Keratinocyte (primary cell): ENCODE measurements around the gene FCHO2. TPM values are rescaled to one million over a fixed set of nuclear protein-coding genes. Genes with fewer than 3 reads are reported as not detected.
"Not testable (repeated sequence)": the region's sequence is repeated elsewhere in the genome, so short reads cannot be mapped to it uniquely, and the experiment has no call there.

ENCODE experiments used
- DNase-seq: peaks from one replicate; pipeline ENCODE4 v3.0.0-alpha.2; 2011; ENCODE audit warnings: low read depth, missing footprints, low spot score
- FAIRE-seq: peaks from 2 replicates; lab custom pipeline; 2011; peaks lifted over from hg19 to GRCh38; lab: Jason Lieb, UNC
- H2AFZ ChIP-seq: 2 replicates; pipeline ENCODE4 v1.6.0; 2012; ENCODE audit warnings: low read length, control low read depth, inconsistent platforms; ENCODE audit not compliant: control insufficient read depth
- H3K27ac ChIP-seq: 2 replicates; pipeline ENCODE4 v1.5.1; 2011; ENCODE audit warnings: low read length; ENCODE audit not compliant: control insufficient read depth, insufficient read depth
- H3K27me3 ChIP-seq: 3 replicates; pipeline ENCODE4 v1.6.0; 2011; ENCODE audit warnings: low read length; ENCODE audit not compliant: control insufficient read depth, insufficient read depth; ENCODE audit errors: extremely low read depth
- H3K36me3 ChIP-seq, 2 experiments: 2 replicates in 1 of 2; 3 replicates in 1 of 2; pipeline ENCODE4 v1.5.1; 2011; ENCODE audit warnings: low read length in 2 of 2, mild to moderate bottlenecking in 1 of 2; ENCODE audit not compliant: control insufficient read depth in 2 of 2, insufficient read depth in 2 of 2; ENCODE audit errors: extremely low read depth in 1 of 2
- H3K4me1 ChIP-seq: 3 replicates; pipeline ENCODE4 v1.5.1; 2011; ENCODE audit warnings: low read length; ENCODE audit not compliant: control insufficient read depth, insufficient read depth; ENCODE audit errors: extremely low read depth
- H3K4me2 ChIP-seq: 3 replicates; pipeline ENCODE4 v1.6.0; 2011; ENCODE audit warnings: low read depth, low read length; ENCODE audit not compliant: control insufficient read depth, insufficient read depth; ENCODE audit errors: extremely low read depth
- H3K4me3 ChIP-seq, 3 experiments: fragments of 200-600 bp in 1 of 3; sonication (generic) in 1 of 3; 2 replicates in 2 of 3; 3 replicates in 1 of 3; pipeline ENCODE4 v1.5.1; 2011 to 2016; ENCODE audit warnings: low read length in 3 of 3, mild to moderate bottlenecking in 3 of 3, control low read depth in 2 of 3, inconsistent platforms in 1 of 3, low read depth in 1 of 3, mixed read lengths in 1 of 3, mixed run types in 1 of 3, moderate library complexity in 1 of 3; ENCODE audit not compliant: control insufficient read depth in 2 of 3, insufficient read depth in 2 of 3; ENCODE audit errors: extremely low read depth in 1 of 3
- H3K79me2 ChIP-seq: 2 replicates; pipeline ENCODE4 v1.6.0; 2012; ENCODE audit warnings: low read length; ENCODE audit not compliant: control insufficient read depth, insufficient read depth
- H3K9ac ChIP-seq: 3 replicates; pipeline ENCODE4 v1.6.0; 2011; ENCODE audit warnings: low read length; ENCODE audit not compliant: control insufficient read depth, insufficient read depth; ENCODE audit errors: extremely low read depth
- H3K9me1 ChIP-seq: 3 replicates; pipeline ENCODE4 v1.6.0; 2011; ENCODE audit warnings: low read length; ENCODE audit not compliant: control insufficient read depth, insufficient read depth; ENCODE audit errors: extremely low read depth
- H3K9me3 ChIP-seq: 2 replicates; pipeline ENCODE4 v1.5.1; 2012; ENCODE audit warnings: low read depth, low read length; ENCODE audit not compliant: control insufficient read depth
- H4K20me1 ChIP-seq: 3 replicates; pipeline ENCODE4 v1.6.0; 2011; ENCODE audit warnings: low read length; ENCODE audit not compliant: control insufficient read depth, insufficient read depth; ENCODE audit errors: extremely low read depth
- EZH2 ChIP-seq: IDR thresholded peaks from one replicate; pipeline ENCODE4 v1.6.1; 2012; ENCODE audit warnings: inconsistent platforms, mild to moderate bottlenecking, low read length, moderate library complexity
- dilution Hi-C: fragments of 300-500 bp; cut with MboI; formaldehyde crosslinking; loops from one replicate; pipeline ENCODE4 v1.7.0; 2020; ENCODE audit warnings: low sequenced_read_pairs; ENCODE audit not compliant: extremely low pct_ligation_motif_present
- polyA plus RNA-seq, 5 experiments: library from polyadenylated mRNA; depleted of rRNA in 3 of 5; stranded (reverse) in 3 of 5; stranded (forward) in 1 of 5; unstranded in 1 of 5; fragments of >200 nt; gene quantifications; 1 replicate in 1 of 5; 2 replicates in 3 of 5; 3 replicates in 1 of 5; pipeline versions ENCODE4 v1.2.1 to v1.2.3, GENCODE V29; 2011 to 2012; ENCODE audit warnings: missing spikeins in 2 of 5, low read depth in 1 of 5, low replicate concordance in 1 of 5
- TF ChIP-seq, protein P1 (sequence below), 3 experiments: IDR thresholded peaks in 1 of 3; conservative IDR thresholded peaks in 1 of 3; optimal IDR thresholded peaks in 1 of 3; 2 replicates in 2 of 3; 3 replicates in 1 of 3; pipeline versions ENCODE3 to v1.5.1; 2011; ENCODE audit warnings: low read length in 3 of 3, mild to moderate bottlenecking in 3 of 3, moderate library complexity in 2 of 3, control low read depth in 1 of 3, inconsistent platforms in 1 of 3; ENCODE audit not compliant: insufficient read depth in 2 of 3; ENCODE audit errors: extremely low read depth in 1 of 3

FCHO2 gene
- polyA plus RNA-seq, 1 donor (not counting 4 experiments of a cell fraction or from before 2014, with no cell fraction given): 10.6 TPM

DNA sequence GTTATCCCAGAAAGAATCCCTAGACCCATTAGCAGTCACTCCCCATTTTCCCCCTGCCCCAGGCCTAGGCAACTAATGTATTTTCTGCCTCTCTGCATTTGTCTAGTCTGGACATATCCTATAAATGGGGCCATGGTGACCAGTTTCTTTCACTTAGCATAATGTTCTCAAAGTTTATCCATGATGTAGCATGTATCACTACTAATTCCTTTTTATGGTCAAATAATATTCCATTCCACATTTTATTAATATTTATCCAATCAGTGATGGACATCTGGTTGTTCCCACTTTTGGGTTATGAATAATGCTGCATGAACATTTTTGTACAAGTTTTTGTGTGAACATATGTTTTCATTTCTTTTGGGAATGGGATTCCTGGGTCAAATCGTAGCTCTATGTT lies 1.5 kb downstream of the FCHO2 start:
- Histone ChIP-seq H2AFZ (no peak overlapping the region), H3K4me2 (peak overlapping the region; percentile 77), H3K9ac (peak overlapping the region; percentile 97), H3K9me3 (no peaks in the 10 kb centered on the region), H4K20me1 (no peaks in the 10 kb centered on the region), H3K79me2 (peaks cover 49% of the 10 kb centered on the region), H3K4me1 (peaks cover 26% of the 10 kb centered on the region), H3K36me3 (no peaks in the 10 kb centered on the region), H3K27me3 (no peaks in the 10 kb centered on the region), H3K27ac (peak overlapping the region; percentile 99), H3K9me1 (no peaks in the 10 kb centered on the region), H3K4me3 (peak overlapping the region; percentile 74 to 96 (median 91))
- dilution Hi-C loops: no loop called here
- no peak for TF ChIP-seq EZH2
- TF ChIP-seq, protein P1, sequence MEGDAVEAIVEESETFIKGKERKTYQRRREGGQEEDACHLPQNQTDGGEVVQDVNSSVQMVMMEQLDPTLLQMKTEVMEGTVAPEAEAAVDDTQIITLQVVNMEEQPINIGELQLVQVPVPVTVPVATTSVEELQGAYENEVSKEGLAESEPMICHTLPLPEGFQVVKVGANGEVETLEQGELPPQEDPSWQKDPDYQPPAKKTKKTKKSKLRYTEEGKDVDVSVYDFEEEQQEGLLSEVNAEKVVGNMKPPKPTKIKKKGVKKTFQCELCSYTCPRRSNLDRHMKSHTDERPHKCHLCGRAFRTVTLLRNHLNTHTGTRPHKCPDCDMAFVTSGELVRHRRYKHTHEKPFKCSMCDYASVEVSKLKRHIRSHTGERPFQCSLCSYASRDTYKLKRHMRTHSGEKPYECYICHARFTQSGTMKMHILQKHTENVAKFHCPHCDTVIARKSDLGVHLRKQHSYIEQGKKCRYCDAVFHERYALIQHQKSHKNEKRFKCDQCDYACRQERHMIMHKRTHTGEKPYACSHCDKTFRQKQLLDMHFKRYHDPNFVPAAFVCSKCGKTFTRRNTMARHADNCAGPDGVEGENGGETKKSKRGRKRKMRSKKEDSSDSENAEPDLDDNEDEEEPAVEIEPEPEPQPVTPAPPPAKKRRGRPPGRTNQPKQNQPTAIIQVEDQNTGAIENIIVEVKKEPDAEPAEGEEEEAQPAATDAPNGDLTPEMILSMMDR (optimal IDR thresholded peaks at IDR 0.05 in 1 of 3, IDR thresholded peaks at IDR 0.05 in 1 of 3, conservative IDR thresholded peaks at IDR 0.05 in 1 of 3; ENCODE audit: extremely low read depth in 1 of 3, insufficient read depth in 2 of 3, low read length in 3 of 3): no peak
- DNase-seq: no peak
- no peak for FAIRE-seq

DNA sequence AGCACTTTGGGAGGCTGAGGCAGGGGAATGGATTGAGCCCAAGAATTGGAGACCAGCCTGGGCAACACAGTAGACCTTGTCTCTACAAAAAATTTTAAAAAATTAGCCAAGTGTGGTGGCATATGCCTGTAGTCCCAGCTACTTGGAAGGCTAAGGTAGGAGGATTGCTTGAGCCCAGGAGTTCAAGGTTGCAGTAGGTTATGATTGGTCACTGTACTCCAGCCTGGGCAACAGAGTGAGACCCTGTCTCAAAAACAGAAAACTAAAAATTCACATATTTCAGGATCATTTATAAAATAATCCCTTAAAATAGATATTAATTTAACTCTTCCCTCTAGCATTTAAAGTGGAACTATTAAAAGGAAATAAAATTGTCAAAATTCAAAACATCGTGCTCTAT lies 3.4 kb downstream of the FCHO2 start:
- Histone ChIP-seq H3K79me2 (peaks cover 59% of the 10 kb centered on the region), H3K4me2 (no peak overlapping the region), H3K4me1 (peaks cover 11% of the 10 kb centered on the region), H4K20me1 (no peaks in the 10 kb centered on the region), H3K4me3 (no peak overlapping the region), H3K9me3 (no peaks in the 10 kb centered on the region), H3K9me1 (no peaks in the 10 kb centered on the region), H2AFZ (no peak overlapping the region), H3K27ac (no peak overlapping the region), H3K27me3 (no peaks in the 10 kb centered on the region), H3K9ac (no peak overlapping the region), H3K36me3 (no peaks in the 10 kb centered on the region)
- no peak for TF ChIP-seq EZH2
- TF ChIP-seq, protein P1 (optimal IDR thresholded peaks at IDR 0.05 in 1 of 3, IDR thresholded peaks at IDR 0.05 in 1 of 3, conservative IDR thresholded peaks at IDR 0.05 in 1 of 3; ENCODE audit: extremely low read depth in 1 of 3, insufficient read depth in 2 of 3, low read length in 3 of 3): no peak
- DNase-seq: no peak
- FAIRE-seq: no peak
- dilution Hi-C loops: no loop called here

DNA sequence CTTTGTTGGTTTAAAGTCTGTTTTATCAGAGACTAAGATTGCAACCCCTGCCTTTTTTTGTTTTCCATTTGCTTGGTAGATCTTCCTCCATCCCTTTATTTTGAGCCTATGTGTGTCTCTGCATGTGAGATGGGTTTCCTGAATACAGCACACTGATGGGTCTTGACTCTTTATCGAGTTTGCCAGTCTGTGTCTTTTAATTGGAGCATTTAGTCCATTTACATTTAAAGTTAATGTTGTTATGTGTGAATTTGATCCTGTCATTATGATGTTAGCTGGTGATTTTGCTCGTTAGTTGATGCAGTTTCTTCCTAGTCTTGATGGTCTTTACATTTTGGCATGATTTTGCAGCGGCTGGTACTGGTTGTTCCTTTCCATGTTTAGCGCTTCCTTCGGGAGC lies 18.6 kb downstream of the FCHO2 start:
- H3K4me2 ChIP-seq, H3K4me1 ChIP-seq, H2AFZ ChIP-seq, H3K9me3 ChIP-seq, dilution Hi-C loops, H3K36me3 ChIP-seq, FAIRE-seq, DNase-seq, H3K27me3 ChIP-seq, H3K9ac ChIP-seq, H3K4me3 ChIP-seq, H3K27ac ChIP-seq, H3K9me1 ChIP-seq, H4K20me1 ChIP-seq: not testable (repeated sequence)
- H3K79me2 ChIP-seq: peaks cover 18% of the 10 kb centered on the region

DNA sequence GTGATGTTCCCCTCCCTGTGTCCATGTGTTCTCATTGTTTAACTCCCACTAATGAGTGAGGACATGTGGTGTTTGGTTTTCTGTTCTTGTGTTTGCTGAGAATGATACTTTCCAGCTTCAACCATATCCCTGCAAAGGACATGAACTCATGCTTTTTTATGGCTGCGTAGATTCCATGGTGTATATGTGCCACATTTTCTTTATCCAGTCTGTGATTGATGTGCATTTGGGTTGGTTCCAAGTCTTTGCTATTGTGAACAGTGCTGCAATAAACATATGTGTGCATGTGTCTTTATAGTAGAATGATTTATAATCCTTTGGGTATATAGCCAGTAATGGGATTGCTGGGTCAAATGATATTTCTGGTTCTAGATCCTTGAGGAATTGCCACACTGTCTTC lies 21.0 kb downstream of the FCHO2 start:
- H4K20me1 ChIP-seq, H3K36me3 ChIP-seq, H3K4me3 ChIP-seq, H3K27ac ChIP-seq, dilution Hi-C loops, DNase-seq, H3K9me1 ChIP-seq, H3K4me2 ChIP-seq, H3K4me1 ChIP-seq, H3K9me3 ChIP-seq, H3K9ac ChIP-seq, FAIRE-seq, H3K27me3 ChIP-seq, H2AFZ ChIP-seq: not testable (repeated sequence)
- peaks cover 18% of the 10 kb centered on the region for H3K79me2 ChIP-seq
